DND-41 (cell line): Measurements from ENCODE around the gene TMED5.

ENCODE experiments used
- ATAC-seq: fragments of 200-7000 bp; cut with Tn5 transposase; 3 replicates; pipeline ENCODE4 v1.9.1; 2021; ENCODE audit warnings: low read depth; ENCODE audit not compliant: insufficient read depth
- DNase-seq: peaks from one replicate; pipeline ENCODE4 v3.0.0-alpha.2; 2020
- H2AFZ ChIP-seq: 2 replicates; pipeline ENCODE4 v1.6.0; 2012; ENCODE audit warnings: low read depth, low read length
- H3K27ac ChIP-seq: 2 replicates; pipeline ENCODE4 v1.5.1; 2012; ENCODE audit warnings: low read length, inconsistent platforms
- H3K27me3 ChIP-seq: fragments of 200-600 bp; sonication (generic); 2 replicates; pipeline ENCODE4 v1.6.0; 2012; ENCODE audit warnings: low read length, mild to moderate bottlenecking, inconsistent platforms; ENCODE audit not compliant: insufficient read depth, poor library complexity
- H3K36me3 ChIP-seq: 2 replicates; pipeline ENCODE4 v1.5.1; 2012; ENCODE audit warnings: low read length, inconsistent platforms; ENCODE audit not compliant: insufficient read depth
- H3K4me1 ChIP-seq: 2 replicates; pipeline ENCODE4 v1.5.1; 2012; ENCODE audit warnings: mild to moderate bottlenecking, low read length; ENCODE audit not compliant: insufficient read depth
- H3K4me2 ChIP-seq: 2 replicates; pipeline ENCODE4 v1.6.0; 2012; ENCODE audit warnings: mild to moderate bottlenecking, moderate library complexity, low read length, inconsistent platforms; ENCODE audit not compliant: insufficient read depth
- H3K4me3 ChIP-seq, 2 experiments: fragments of 200-600 bp in 1 of 2; shearing (Covaris generic) in 1 of 2; 2 replicates each; pipeline ENCODE4 v1.5.1; 2012 to 2016; ENCODE audit warnings: inconsistent platforms in 2 of 2, low read length in 2 of 2, mild to moderate bottlenecking in 2 of 2, low read depth in 1 of 2, moderate library complexity in 1 of 2
- H3K79me2 ChIP-seq: 2 replicates; pipeline ENCODE4 v1.6.0; 2012; ENCODE audit warnings: low read length, inconsistent platforms; ENCODE audit not compliant: insufficient read depth
- H3K9ac ChIP-seq: 2 replicates; pipeline ENCODE4 v1.6.0; 2012; ENCODE audit warnings: low read depth, mild to moderate bottlenecking, inconsistent platforms, low read length, moderate library complexity
- H3K9me3 ChIP-seq: 2 replicates; pipeline ENCODE4 v1.5.1; 2012; ENCODE audit warnings: low read length, moderate library complexity, mild to moderate bottlenecking, inconsistent platforms; ENCODE audit not compliant: insufficient read depth, severe bottlenecking
- H4K20me1 ChIP-seq: 2 replicates; pipeline ENCODE4 v1.6.0; 2012; ENCODE audit warnings: low read length; ENCODE audit not compliant: insufficient read depth
- CTCF ChIP-seq: IDR thresholded peaks from 2 replicates; pipeline ENCODE4 v1.5.1; 2012; ENCODE audit warnings: borderline replicate concordance, low read length, moderate library complexity, mild to moderate bottlenecking; ENCODE audit not compliant: poor library complexity, severe bottlenecking; ENCODE audit errors: extremely low read depth
- EZH2 ChIP-seq: IDR thresholded peaks from 3 replicates; pipeline ENCODE4 v1.6.1; 2012; ENCODE audit warnings: borderline replicate concordance, low read depth, mild to moderate bottlenecking, moderate library complexity, low read length, inconsistent platforms; ENCODE audit not compliant: severe bottlenecking

TMED5 gene

GRCh38 chr1:93124556-93125355, 55.5 kb downstream of the TMED5 start:
- ATAC-seq = no peak
- Histone ChIP-seq H3K9ac (no peak overlapping the region), H3K9me3 (no peaks in the 10 kb centered on the region), H3K27me3 (no peaks in the 10 kb centered on the region), H3K36me3 (peaks cover 95% of the 10 kb centered on the region), H2AFZ (no peak overlapping the region), H3K4me2 (no peak overlapping the region), H3K27ac (no peak overlapping the region), H4K20me1 (peaks cover 7% of the 10 kb centered on the region; the same call in 1 of the 2 replicates), H3K4me3 (no peak overlapping the region), H3K79me2 (peaks cover 89% of the 10 kb centered on the region), H3K4me1 (no peaks in the 10 kb centered on the region)
- TF ChIP-seq CTCF (no peak), EZH2 (no peak)
- no peak for DNase-seq

GRCh38 chr1:93123201-93123783, 56.9 kb downstream of the TMED5 start:
- no peak overlapping the region for H3K27ac ChIP-seq
- H3K36me3 ChIP-seq = peaks cover 95% of the 10 kb centered on the region
- H3K79me2 ChIP-seq = peaks cover 91% of the 10 kb centered on the region
- no peak overlapping the region for H3K4me3 ChIP-seq
- TF ChIP-seq EZH2 (no peak), CTCF (no peak)
- H4K20me1 ChIP-seq = peaks cover 5% of the 10 kb centered on the region; the same call in 1 of the 2 replicates
- H3K27me3 ChIP-seq = no peaks in the 10 kb centered on the region
- no peak overlapping the region for H2AFZ ChIP-seq
- ATAC-seq = no peak
- no peaks in the 10 kb centered on the region for H3K4me1 ChIP-seq
- no peaks in the 10 kb centered on the region for H3K9me3 ChIP-seq
- no peak overlapping the region for H3K9ac ChIP-seq
- DNase-seq = no peak
- no peak overlapping the region for H3K4me2 ChIP-seq

GRCh38 chr1:93120614-93121013, 59.6 kb downstream of the TMED5 start:
- Histone ChIP-seq H3K36me3 (peaks cover 98% of the 10 kb centered on the region), H2AFZ (no peak overlapping the region)

More at GRCh38 chr1:93120614-93121013, 59.6 kb downstream of the TMED5 start:
- ATAC-seq (no peak), DNase-seq (no peak)
- H3K9me3 ChIP-seq = no peaks in the 10 kb centered on the region
- no peak overlapping the region for H3K4me2 ChIP-seq
- no peak overlapping the region for H3K9ac ChIP-seq
- H3K79me2 ChIP-seq = peaks cover 96% of the 10 kb centered on the region
- no peak overlapping the region for H3K4me3 ChIP-seq
- TF ChIP-seq CTCF = no peak
- TF ChIP-seq EZH2 = no peak
- peaks cover 9% of the 10 kb centered on the region; the same call in 1 of the 2 replicates for H4K20me1 ChIP-seq
- no peaks in the 10 kb centered on the region for H3K4me1 ChIP-seq
- H3K27me3 ChIP-seq = no peaks in the 10 kb centered on the region
- no peak overlapping the region for H3K27ac ChIP-seq
